MM.1S (cell line): ENCODE measurements around the gene ENG.

ENCODE experiments used
- DNase-seq: peaks from one replicate; pipeline ENCODE4 v3.0.0-alpha.2; 2015
- H2AFZ ChIP-seq: fragments of 300-600 bp; sonication (generic); 2 replicates; pipeline ENCODE4 v1.6.0; 2016; ENCODE audit warnings: antibody characterized with exemption, low read length
- H3F3A ChIP-seq: fragments of 300-600 bp; sonication (generic); 2 replicates; pipeline ENCODE4 v1.6.1; 2016; ENCODE audit warnings: mild to moderate bottlenecking, antibody characterized with exemption, low read length, moderate library complexity, mixed read lengths; ENCODE audit not compliant: insufficient read depth
- H3K27ac ChIP-seq: fragments of 300-600 bp; sonication (generic); 2 replicates; pipeline ENCODE4 v1.5.1; 2016; ENCODE audit warnings: mild to moderate bottlenecking, low read length
- H3K27me3 ChIP-seq: fragments of 300-600 bp; sonication (generic); replicated peaks from 2 replicates; pipeline ENCODE4 v1.6.0; 2016; ENCODE audit warnings: low read length; ENCODE audit not compliant: insufficient read depth
- H3K36me3 ChIP-seq: fragments of 300-600 bp; sonication (generic); replicated peaks from 2 replicates; pipeline ENCODE4 v1.6.1; 2016; ENCODE audit warnings: mild to moderate bottlenecking, low read length, mixed read lengths; ENCODE audit not compliant: insufficient read depth
- H3K4me1 ChIP-seq: fragments of 300-600 bp; sonication (generic); 2 replicates; pipeline ENCODE4 v1.6.1; 2016; ENCODE audit warnings: low read length, mixed read lengths
- H3K4me2 ChIP-seq: fragments of 300-600 bp; sonication (generic); 2 replicates; pipeline ENCODE4 v1.6.0; 2016; ENCODE audit warnings: low read depth, low read length
- H3K4me3 ChIP-seq: fragments of 300-600 bp; sonication (generic); 2 replicates; pipeline ENCODE4 v1.5.1; 2016; ENCODE audit warnings: low read length, mixed read lengths
- H3K79me2 ChIP-seq: fragments of 300-600 bp; sonication (generic); 2 replicates; pipeline ENCODE4 v1.6.1; 2016; ENCODE audit warnings: mixed run types, low read length, mixed read lengths
- H3K9ac ChIP-seq: fragments of 300-600 bp; sonication (generic); 2 replicates; pipeline ENCODE4 v1.6.1; 2016; ENCODE audit warnings: low read length, mixed read lengths
- H3K9me2 ChIP-seq: fragments of 300-600 bp; sonication (generic); replicated peaks from 2 replicates; pipeline ENCODE4 v1.6.1; 2016; ENCODE audit warnings: mild to moderate bottlenecking, low read length, mixed read lengths; ENCODE audit not compliant: insufficient read depth
- H3K9me3 ChIP-seq: fragments of 300-600 bp; sonication (generic); replicated peaks from 2 replicates; pipeline ENCODE4 v1.6.1; 2016; ENCODE audit warnings: mild to moderate bottlenecking, low read length, mixed read lengths; ENCODE audit not compliant: insufficient read depth
- H4K20me1 ChIP-seq: fragments of 300-600 bp; sonication (generic); 2 replicates; pipeline ENCODE4 v1.6.1; 2016; ENCODE audit warnings: mild to moderate bottlenecking, low read length, moderate library complexity, mixed read lengths; ENCODE audit not compliant: insufficient read depth
- EZH2 ChIP-seq: fragments of 300-600 bp; sonication (generic); optimal IDR thresholded peaks from 2 replicates; pipeline ENCODE3; 2017; ENCODE audit warnings: low read depth, mild to moderate bottlenecking, antibody characterized with exemption, low read length, mixed read lengths
- EZH2phosphoT487 ChIP-seq: fragments of 300-600 bp; sonication (generic); IDR thresholded peaks from 2 replicates; pipeline ENCODE4 v1.6.1; 2018; ENCODE audit warnings: antibody characterized with exemption, low read length
- TF ChIP-seq, protein P1 (sequence below): fragments of 300-600 bp; sonication (generic); IDR thresholded peaks from 2 replicates; pipeline ENCODE4 v1.5.1; 2016; ENCODE audit warnings: antibody characterized with exemption, low read length, mixed read lengths

The ENG gene

DNA sequence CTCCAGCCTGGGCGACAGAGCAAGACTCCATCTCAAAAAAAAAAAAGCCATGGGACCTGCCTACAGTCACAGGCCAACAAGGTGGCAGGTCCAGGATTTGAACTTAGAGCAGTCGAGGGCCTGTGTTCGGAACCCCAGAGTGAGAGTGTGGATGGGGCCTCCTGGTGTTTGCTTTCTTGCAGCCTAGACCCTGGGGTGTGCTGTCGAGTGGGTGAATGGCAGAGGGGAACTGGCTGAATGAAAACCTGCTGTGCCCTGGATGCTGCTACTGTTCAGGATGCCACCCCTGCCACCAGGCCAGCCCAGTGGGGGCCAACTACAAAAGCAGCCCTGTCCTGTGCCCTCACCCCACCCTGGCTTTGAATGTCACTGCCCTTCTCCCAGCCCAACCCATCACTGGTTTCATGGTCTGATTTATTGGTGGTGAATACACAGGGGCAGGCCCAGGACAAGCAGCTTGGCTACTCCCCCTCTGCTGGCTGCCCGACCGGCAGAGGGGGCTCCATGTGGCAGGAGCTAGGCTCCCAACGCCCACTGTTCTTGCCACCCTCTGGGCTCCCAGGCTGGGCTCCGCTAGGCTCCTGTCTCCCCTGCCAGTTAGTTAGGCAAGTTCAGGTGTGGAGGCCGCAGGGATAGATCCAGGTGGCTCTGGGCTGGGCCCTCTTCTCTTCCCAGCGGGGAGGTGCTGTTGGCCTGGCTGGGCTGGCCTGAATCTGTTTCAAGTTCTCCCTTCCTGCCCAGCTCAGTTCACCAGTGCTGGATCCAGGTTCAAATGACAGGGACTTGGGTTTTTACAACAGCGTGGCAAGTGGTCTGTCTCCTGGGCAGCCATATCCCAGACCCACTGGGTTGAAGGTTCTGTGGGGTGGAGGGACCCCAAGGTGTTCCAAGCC, 39.6 kb downstream of the ENG start:
- Histone ChIP-seq H3F3A (no peaks in the 10 kb centered on the region), H3K9me2 (no peaks in the 10 kb centered on the region), H2AFZ (no peak overlapping the region), H3K4me1 (no peaks in the 10 kb centered on the region), H3K79me2 (no peaks in the 10 kb centered on the region), H3K9me3 (no peaks in the 10 kb centered on the region), H3K27ac (no peak overlapping the region), H3K36me3 (no peaks in the 10 kb centered on the region; the same call in 1 of the 2 replicates), H4K20me1 (no peaks in the 10 kb centered on the region), H3K4me3 (no peak overlapping the region), H3K9ac (no peak overlapping the region), H3K27me3 (no peaks in the 10 kb centered on the region), H3K4me2 (no peak overlapping the region)
- TF ChIP-seq, protein P1, sequence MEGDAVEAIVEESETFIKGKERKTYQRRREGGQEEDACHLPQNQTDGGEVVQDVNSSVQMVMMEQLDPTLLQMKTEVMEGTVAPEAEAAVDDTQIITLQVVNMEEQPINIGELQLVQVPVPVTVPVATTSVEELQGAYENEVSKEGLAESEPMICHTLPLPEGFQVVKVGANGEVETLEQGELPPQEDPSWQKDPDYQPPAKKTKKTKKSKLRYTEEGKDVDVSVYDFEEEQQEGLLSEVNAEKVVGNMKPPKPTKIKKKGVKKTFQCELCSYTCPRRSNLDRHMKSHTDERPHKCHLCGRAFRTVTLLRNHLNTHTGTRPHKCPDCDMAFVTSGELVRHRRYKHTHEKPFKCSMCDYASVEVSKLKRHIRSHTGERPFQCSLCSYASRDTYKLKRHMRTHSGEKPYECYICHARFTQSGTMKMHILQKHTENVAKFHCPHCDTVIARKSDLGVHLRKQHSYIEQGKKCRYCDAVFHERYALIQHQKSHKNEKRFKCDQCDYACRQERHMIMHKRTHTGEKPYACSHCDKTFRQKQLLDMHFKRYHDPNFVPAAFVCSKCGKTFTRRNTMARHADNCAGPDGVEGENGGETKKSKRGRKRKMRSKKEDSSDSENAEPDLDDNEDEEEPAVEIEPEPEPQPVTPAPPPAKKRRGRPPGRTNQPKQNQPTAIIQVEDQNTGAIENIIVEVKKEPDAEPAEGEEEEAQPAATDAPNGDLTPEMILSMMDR: no peak
- TF ChIP-seq EZH2: no peak
- TF ChIP-seq EZH2phosphoT487: no peak
- no peak for DNase-seq

DNA sequence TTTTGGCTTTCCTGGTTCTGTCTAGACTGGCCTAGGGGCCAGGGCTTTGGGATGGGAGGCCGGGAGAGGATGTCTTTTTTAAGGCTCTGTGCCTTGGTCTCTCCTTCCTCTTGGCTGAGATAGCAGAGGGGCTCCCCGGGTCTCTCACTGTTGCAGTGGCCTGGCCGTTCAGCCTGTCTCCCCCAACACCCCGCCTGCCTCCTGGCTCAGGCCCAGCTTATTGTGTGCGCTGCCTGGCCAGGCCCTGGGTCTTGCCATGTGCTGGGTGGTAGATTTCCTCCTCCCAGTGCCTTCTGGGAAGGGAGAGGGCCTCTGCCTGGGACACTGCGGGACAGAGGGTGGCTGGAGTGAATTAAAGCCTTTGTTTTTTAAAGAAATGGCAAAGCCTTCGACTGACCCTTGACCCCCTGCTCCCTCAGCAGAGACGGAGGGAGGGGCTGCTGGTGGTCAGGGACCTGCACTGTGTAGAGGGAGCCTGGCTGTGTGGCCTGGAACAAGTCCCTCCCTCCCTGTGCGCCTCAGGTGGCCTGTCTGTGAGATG, 40.7 kb downstream of the ENG start:
- Histone ChIP-seq H3K4me2 (no peak overlapping the region), H3K36me3 (no peaks in the 10 kb centered on the region; the same call in 1 of the 2 replicates), H3K9ac (no peak overlapping the region), H2AFZ (no peak overlapping the region), H3K9me2 (no peaks in the 10 kb centered on the region), H3K27ac (no peak overlapping the region), H3K4me1 (no peaks in the 10 kb centered on the region), H3K27me3 (no peaks in the 10 kb centered on the region), H3K79me2 (no peaks in the 10 kb centered on the region), H3K4me3 (no peak overlapping the region), H4K20me1 (no peaks in the 10 kb centered on the region), H3F3A (no peaks in the 10 kb centered on the region), H3K9me3 (no peaks in the 10 kb centered on the region)
- DNase-seq: no peak
- TF ChIP-seq EZH2phosphoT487: no peak
- TF ChIP-seq, protein P1: no peak
- no peak for TF ChIP-seq EZH2

DNA sequence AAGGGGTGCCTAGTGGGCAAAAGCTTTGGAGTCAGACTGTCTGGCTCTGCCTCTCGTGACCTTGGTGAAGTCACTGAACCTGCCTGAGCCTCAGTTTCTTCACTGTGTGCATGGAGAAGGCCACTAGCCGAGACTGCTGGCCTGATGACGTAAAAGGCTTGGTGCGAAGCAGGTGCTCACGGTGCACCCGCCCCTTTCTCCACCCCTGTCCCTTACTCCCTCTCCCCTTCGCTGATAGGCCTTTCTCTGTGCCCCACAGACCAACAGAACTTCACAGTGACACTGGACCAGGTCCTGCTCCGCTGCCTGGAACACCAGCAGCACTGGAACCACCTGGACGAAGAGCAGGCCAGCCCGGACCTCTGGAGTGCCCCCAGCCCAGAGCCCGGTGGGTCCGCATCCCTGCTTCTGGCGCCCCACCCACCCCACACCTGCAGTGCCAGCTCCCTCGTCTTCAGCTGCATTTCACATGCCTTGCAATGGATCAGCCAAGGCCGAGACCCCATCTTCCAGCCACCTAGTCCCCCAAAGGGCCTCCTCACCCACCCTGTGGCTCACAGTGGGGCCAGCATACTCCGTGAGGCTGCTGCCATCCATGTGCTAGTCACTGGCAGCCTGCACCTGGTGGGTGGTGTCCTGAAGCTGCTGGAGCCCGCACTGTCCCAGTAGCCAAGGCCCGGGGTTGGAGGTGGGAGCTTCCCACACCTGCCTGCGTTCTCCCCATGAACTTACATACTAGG, 41.4 kb downstream of the ENG start:
- TF ChIP-seq, protein P1: no peak
- TF ChIP-seq EZH2phosphoT487: no peak
- no peak for DNase-seq
- Histone ChIP-seq H3K27me3 (no peaks in the 10 kb centered on the region), H3K4me3 (no peak overlapping the region), H3K4me1 (no peaks in the 10 kb centered on the region), H3K27ac (no peak overlapping the region), H3K9me3 (no peaks in the 10 kb centered on the region), H3K9ac (no peak overlapping the region), H3K9me2 (no peaks in the 10 kb centered on the region), H4K20me1 (no peaks in the 10 kb centered on the region), H3K36me3 (no peaks in the 10 kb centered on the region; the same call in 1 of the 2 replicates), H2AFZ (no peak overlapping the region), H3F3A (no peaks in the 10 kb centered on the region), H3K4me2 (no peak overlapping the region), H3K79me2 (no peaks in the 10 kb centered on the region)
